Stimulated activated naive CD8-positive, alpha-beta T cell treated with anti-CD3 and anti-CD28 coated beads, Interleukin-15, Interleukin-2, amounts not matched to agents 100 ng/mL and 50 ng/mL, for 24 hours (primary cell): ENCODE results near the gene SOS1.
A peak's percentile ranks its signal among the peaks of the same experiment; 100 is the strongest.
"Not testable (repeated sequence)": the region's sequence is repeated elsewhere in the genome, so short reads cannot be mapped to it uniquely, and the experiment has no call there.

Experiments
- H3K27ac Mint-ChIP-seq: one replicate; pipeline ENCODE4 v1.8.0; 2021; ENCODE audit warnings: mild to moderate bottlenecking, mixed read lengths
- H3K27me3 Mint-ChIP-seq: one replicate; pipeline ENCODE4 v1.8.0; 2021; ENCODE audit warnings: mixed read lengths
- H3K36me3 Mint-ChIP-seq: one replicate; pipeline ENCODE4 v1.8.0; 2021; ENCODE audit warnings: low read depth, mixed read lengths
- H3K4me1 Mint-ChIP-seq: one replicate; pipeline ENCODE4 v1.8.0; 2021; ENCODE audit warnings: low read depth, mixed read lengths
- H3K4me3 Mint-ChIP-seq: one replicate; pipeline ENCODE4 v1.8.0; 2021; ENCODE audit warnings: mild to moderate bottlenecking, mixed read lengths
- H3K9me3 Mint-ChIP-seq: one replicate; pipeline ENCODE4 v1.8.0; 2021; ENCODE audit warnings: mixed read lengths

Gene SOS1

DNA sequence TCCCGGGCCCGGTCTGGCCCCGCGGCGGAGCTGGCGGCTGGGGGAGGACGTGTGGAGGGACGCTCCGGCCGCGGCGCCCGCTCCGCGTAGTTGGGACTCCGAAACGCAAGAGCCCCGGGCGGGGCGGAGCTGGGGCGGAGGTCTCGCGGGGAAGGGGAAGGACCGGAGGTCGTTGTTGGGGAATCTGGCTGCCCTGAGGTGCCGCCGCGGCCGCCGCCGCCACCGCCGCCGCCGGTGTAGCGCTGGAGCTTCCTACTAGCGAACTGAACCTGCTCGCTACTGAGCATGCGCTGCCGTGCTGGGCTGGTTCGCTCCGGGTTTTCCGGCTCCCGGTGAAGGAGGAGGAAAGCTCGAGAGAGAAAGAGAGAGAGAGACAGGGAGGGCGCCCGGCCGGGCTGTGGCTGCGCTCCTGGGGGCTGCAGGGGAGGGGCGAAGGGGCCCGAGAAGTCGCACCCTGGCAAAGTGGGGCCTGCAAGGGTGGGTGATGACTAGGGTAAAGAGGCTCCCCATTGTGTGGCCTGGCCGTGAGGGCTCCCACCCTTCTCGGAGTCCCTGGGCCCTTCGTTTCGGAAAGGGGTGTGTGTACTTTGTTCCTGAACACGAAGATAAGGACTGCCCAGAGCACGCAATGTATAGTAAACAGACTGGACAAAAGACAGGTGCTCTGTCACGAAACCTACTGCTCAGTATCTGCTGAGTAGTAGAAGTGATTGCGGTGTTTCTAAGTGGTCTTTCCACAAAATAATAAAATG lies at the start of gene SOS1:
TSS of gene SOS1 (minus strand) at position 281 of the 752 bp plus-strand sequence. CDS start 629 bp downstream, outside the sequence.
- no peaks in the 10 kb centered on the region for H3K27me3 Mint-ChIP-seq
- H3K4me3 Mint-ChIP-seq: peak within 1 kb of the TSS; percentile 89
- peak within 1 kb of the TSS; percentile 84 for H3K27ac Mint-ChIP-seq
- peaks cover 66% of the 10 kb centered on the region for H3K4me1 Mint-ChIP-seq
- peaks cover 25% of the 10 kb centered on the region for H3K36me3 Mint-ChIP-seq
- H3K9me3 Mint-ChIP-seq: peaks cover 2% of the 10 kb centered on the region

DNA sequence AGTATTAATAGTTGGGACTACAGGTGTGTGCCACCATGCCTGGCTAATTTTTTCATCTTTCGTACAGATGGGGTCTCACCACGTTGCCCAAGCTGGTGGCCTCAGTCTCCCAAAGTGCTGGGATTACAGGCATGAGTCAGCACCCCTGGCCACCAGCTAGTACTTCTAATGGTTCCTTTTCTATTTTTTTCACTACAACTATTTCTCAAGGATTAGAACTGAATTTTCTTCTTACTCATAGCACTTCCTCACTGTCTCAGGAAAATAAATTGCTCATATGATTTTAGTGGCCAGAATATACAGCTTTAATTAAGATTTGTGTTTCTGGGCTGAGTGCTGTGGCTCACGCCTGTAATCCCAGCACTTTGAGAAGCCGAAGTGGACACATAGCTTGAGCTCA lies 43.2 kb upstream of the SOS1 start:
- Mint-ChIP-seq H3K4me1 (peaks cover 9% of the 10 kb centered on the region), H3K36me3 (no peaks in the 10 kb centered on the region), H3K9me3 (peaks cover 3% of the 10 kb centered on the region), H3K27me3 (peaks cover 10% of the 10 kb centered on the region), H3K4me3 (no peak overlapping the region), H3K27ac (peak overlapping the region; percentile 7)

DNA sequence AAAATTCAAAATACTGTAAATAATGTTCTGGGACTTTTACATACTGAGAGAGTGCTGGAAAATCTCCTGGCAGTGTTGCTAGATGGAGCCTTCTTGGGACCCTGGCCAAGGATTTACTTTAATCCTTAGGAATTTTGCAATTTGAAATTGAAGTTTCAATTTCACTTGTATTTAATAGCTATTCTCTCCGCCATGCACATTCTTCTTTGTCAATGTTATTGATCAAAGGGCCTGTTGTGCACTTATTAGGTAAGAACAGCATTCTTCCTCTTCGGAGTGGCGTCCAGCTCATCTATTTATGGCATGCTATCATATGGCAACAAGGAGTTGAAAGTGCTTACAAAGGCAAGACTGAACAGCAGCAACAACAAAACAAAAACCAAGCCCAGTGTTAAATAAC lies 40.1 kb upstream of the SOS1 start:
- H3K4me1 Mint-ChIP-seq: no peaks in the 10 kb centered on the region

DNA sequence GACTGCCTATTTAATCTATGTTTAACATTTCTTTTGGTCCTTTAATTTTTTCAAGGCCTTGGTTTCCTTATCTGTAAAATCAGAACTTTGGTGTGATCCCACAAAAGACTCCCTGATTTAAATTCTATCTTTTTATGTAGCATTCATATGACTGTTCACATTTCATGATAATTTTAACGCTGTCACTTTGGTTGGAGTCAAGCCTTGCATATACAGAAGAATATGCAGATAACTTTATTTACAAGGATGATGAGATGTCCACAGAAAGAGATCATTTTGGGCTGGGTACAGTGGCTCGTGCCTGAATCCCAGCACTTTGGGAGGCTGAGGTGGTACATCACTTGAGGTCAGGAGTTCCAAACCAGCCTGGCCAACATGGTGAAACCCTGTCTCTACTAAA lies 38.4 kb upstream of the SOS1 start:
- Mint-ChIP-seq H3K36me3 (no peaks in the 10 kb centered on the region), H3K27ac (no peak overlapping the region), H3K4me1 (no peaks in the 10 kb centered on the region), H3K27me3 (peaks cover 3% of the 10 kb centered on the region), H3K4me3 (no peak overlapping the region), H3K9me3 (peaks cover 3% of the 10 kb centered on the region)

More for the DNA sequence above, 40.1 kb upstream of the SOS1 start:
- Mint-ChIP-seq H3K9me3 (peaks cover 3% of the 10 kb centered on the region), H3K27me3 (peaks cover 10% of the 10 kb centered on the region), H3K27ac (no peak overlapping the region), H3K4me3 (no peak overlapping the region), H3K36me3 (no peaks in the 10 kb centered on the region)

DNA sequence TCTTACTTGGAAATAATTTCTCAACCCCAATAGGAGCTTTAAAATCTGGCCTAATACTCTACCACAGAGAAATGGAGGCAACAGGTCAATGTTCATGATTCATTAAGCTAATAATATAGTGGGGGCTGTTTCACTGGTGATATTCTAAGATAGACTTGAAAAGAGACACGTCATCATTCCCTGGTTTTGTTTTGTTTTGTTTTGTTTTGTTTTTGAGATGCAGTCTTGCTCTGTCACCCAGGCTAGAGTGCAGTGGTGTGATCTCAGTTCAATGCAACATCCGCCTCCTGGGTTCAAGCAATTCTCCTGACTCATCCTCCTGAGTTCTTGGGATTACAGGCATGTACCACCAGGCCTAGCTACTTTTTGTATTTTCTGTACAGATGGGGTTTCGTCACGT lies 37.5 kb upstream of the SOS1 start:
- no peak overlapping the region for H3K4me3 Mint-ChIP-seq
- peaks cover 2% of the 10 kb centered on the region for H3K9me3 Mint-ChIP-seq

DNA sequence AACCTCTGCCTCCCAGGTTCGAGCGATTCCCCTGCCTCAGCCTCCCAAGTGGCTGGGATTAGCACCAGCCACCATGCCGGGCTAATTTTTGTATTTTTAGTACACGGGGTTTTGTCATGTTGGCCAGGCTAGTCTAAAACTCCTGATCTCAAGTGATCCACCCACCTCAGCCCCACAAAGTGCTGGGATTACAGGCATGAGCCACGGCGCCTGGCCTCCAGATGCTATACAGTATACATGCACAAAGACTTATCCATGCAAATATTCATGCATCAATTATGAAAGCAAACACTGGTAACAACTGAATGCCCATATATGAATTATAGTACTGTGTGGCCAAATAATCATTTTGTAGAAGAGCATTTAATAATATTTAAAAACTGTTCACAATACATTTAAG lies 36.0 kb upstream of the SOS1 start:
- no peaks in the 10 kb centered on the region for H3K4me1 Mint-ChIP-seq
- H3K4me3 Mint-ChIP-seq: no peak overlapping the region
- no peaks in the 10 kb centered on the region for H3K9me3 Mint-ChIP-seq
- no peak overlapping the region for H3K27ac Mint-ChIP-seq
- H3K36me3 Mint-ChIP-seq: no peaks in the 10 kb centered on the region
- H3K27me3 Mint-ChIP-seq: no peaks in the 10 kb centered on the region

More for the DNA sequence above, 37.5 kb upstream of the SOS1 start:
- Mint-ChIP-seq H3K27me3 (peaks cover 2% of the 10 kb centered on the region), H3K36me3 (no peaks in the 10 kb centered on the region), H3K27ac (no peak overlapping the region), H3K4me1 (no peaks in the 10 kb centered on the region)

DNA sequence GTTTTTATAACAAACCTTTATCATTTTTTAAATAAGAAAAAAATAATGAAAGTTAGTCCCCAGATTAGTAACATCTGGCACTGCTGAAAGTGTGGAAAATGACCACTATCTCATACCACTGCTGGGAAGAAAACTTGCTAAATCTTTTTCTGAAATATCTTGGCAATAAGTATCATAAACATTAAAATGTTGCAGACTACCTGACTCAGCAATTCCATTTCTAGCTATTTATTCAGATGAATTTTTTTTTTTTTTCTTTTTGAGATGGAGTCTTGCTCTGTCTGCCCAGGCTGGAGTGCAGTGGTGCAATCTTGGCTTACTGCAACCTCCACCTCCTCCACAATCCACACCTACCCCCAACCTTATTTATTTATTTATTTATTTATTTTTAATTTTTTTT lies 35.3 kb upstream of the SOS1 start:
- no peaks in the 10 kb centered on the region for H3K4me1 Mint-ChIP-seq
- no peak overlapping the region for H3K4me3 Mint-ChIP-seq
- no peaks in the 10 kb centered on the region for H3K36me3 Mint-ChIP-seq
- H3K27me3 Mint-ChIP-seq: no peaks in the 10 kb centered on the region
- H3K27ac Mint-ChIP-seq: no peak overlapping the region
- H3K9me3 Mint-ChIP-seq: no peaks in the 10 kb centered on the region

DNA sequence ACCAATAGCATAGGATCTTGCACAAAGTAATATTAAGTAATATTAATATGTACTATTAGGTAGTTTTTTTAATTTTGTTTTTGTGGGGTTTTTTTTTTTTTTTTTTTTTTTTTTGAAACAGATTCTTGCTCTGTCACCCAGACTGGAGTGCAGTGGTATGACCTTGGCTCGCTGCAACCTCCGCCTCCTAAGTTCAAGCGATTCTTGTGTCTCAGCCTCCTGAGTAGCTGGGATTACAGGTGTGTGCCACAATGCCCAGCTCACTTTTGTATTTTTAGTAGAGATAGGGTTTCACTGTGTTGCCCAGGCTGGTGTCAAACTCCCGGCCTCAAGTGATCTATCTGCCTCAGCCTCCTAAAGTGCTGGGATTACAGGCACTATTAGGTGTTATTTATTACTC lies 34.7 kb upstream of the SOS1 start:
- not testable (repeated sequence) for H3K27me3 Mint-ChIP-seq, H3K36me3 Mint-ChIP-seq, H3K27ac Mint-ChIP-seq, H3K9me3 Mint-ChIP-seq, H3K4me3 Mint-ChIP-seq, H3K4me1 Mint-ChIP-seq

DNA sequence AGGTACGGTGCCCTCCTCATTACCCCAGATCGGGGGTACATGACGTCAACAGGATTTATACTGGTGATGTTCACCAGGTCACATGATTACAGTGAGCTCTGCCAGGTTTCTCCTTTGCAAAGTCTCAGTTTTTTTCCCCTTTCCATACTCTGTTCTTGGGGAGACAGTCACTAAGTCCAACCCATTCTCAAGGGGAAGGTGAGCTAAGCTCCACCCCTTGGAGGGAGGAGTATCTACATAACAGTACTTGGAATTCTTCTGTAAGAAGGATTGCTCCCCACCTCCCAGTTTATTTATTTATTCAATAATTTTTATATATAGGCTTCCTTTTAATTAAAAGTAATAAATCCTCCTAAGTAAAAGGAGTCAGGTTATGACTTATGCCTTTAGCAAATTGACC lies 34.1 kb upstream of the SOS1 start:
- H3K36me3 Mint-ChIP-seq: no peaks in the 10 kb centered on the region
- no peaks in the 10 kb centered on the region for H3K9me3 Mint-ChIP-seq
- no peaks in the 10 kb centered on the region for H3K27me3 Mint-ChIP-seq
- no peak overlapping the region for H3K4me3 Mint-ChIP-seq
- no peak overlapping the region for H3K27ac Mint-ChIP-seq
- H3K4me1 Mint-ChIP-seq: no peaks in the 10 kb centered on the region

DNA sequence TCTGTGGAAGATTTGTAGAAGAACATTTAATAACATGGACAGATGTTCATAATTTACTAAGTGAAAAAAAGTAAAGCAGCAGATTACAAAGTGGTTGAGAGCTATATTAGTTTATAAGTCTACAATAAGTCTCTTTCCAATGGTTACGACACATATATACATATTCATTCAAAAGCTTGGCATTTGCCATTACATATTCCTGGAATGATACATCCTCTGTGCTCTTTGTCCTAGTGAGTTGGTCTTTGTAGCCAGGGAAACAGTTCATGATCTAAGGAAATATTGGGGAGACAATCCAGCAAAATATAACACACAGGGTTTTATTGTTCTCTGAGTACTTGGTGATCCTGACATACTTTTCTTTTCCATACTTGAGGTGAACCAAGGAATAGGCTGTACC lies 32.5 kb upstream of the SOS1 start:
- Mint-ChIP-seq H3K4me1 (no peaks in the 10 kb centered on the region), H3K27ac (no peak overlapping the region), H3K9me3 (no peaks in the 10 kb centered on the region), H3K36me3 (no peaks in the 10 kb centered on the region), H3K27me3 (no peaks in the 10 kb centered on the region), H3K4me3 (no peak overlapping the region)

DNA sequence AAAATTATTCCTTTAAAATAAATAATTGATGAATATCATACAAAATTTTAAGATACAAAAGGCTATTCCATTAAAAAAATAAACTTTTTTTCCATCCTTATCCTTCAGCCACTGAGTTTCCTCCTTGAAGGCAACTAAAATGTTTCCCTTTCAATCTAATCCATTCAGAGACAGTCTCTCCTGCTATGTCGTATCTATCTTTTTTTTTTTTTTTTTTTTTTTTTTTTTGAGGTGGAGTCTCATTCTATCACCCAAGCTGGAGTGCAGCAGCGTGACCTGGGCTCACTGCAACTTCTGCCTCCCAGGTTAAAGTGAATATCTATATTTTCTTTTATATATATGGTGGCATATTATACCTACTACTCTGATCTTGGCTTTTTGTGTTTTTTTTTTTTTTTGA lies 31.7 kb upstream of the SOS1 start:
- H3K27me3 Mint-ChIP-seq: no peaks in the 10 kb centered on the region
- no peak overlapping the region for H3K27ac Mint-ChIP-seq

DNA sequence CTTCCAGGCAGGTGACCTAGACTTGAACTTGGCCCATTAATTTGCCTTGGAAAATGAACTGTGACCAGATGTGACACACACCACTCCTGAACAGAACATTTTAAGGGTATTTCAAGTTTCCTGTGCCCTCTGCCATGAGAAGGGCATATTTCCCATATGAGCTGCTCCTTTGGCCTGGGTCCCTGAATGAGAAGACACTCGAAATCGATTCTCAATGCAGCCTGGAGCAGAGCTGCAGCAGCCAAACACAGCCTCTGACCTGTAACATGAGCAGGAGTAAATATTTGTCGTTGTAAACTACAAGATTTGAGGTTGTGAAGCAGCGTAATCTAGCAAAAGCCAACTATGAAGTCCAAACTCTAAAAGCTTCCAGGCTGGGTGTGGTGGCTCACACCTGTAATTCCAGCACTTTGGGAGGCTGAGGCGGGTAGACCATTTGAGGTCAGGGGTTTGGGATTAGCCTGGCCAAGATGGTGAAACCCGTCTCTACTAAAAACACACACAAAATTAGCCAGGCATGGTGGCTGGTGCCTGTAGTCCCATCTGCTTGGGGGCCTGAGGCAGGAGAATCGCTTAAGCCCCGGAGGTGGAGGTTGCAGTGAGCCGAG lies 30.1 kb upstream of the SOS1 start:
- H3K4me3 Mint-ChIP-seq: no peak overlapping the region
- no peaks in the 10 kb centered on the region for H3K36me3 Mint-ChIP-seq
- no peaks in the 10 kb centered on the region for H3K27me3 Mint-ChIP-seq
- no peaks in the 10 kb centered on the region for H3K4me1 Mint-ChIP-seq
- H3K9me3 Mint-ChIP-seq: no peaks in the 10 kb centered on the region
- no peak overlapping the region for H3K27ac Mint-ChIP-seq

More for the DNA sequence above, 31.7 kb upstream of the SOS1 start:
- Mint-ChIP-seq H3K4me1 (no peaks in the 10 kb centered on the region), H3K36me3 (no peaks in the 10 kb centered on the region), H3K4me3 (no peak overlapping the region), H3K9me3 (no peaks in the 10 kb centered on the region)

DNA sequence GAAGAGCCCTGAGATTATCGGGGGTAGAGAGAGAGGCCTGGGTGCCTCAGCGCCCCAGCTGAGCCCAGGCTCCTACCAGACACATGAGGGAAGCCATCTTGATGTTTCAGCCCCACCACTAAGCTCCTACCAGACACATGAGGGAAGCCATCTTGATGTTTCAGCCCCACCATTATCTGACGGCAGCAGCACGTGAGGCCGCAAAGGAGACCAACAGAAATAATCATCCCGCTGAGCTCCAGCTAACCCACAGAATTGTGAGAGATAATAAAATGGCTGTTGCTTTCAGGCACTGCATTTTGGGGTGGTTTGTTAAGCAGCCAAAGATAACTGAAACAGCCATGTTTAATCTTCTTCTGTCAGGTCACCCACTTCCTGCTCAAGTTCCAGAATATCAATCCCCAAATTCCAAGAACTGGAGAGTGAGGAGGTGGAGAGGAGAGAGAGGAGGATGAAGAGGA lies 29.3 kb upstream of the SOS1 start:
- Mint-ChIP-seq H3K4me3 (no peak overlapping the region), H3K36me3 (no peaks in the 10 kb centered on the region), H3K4me1 (no peaks in the 10 kb centered on the region), H3K27me3 (no peaks in the 10 kb centered on the region), H3K9me3 (no peaks in the 10 kb centered on the region), H3K27ac (no peak overlapping the region)

DNA sequence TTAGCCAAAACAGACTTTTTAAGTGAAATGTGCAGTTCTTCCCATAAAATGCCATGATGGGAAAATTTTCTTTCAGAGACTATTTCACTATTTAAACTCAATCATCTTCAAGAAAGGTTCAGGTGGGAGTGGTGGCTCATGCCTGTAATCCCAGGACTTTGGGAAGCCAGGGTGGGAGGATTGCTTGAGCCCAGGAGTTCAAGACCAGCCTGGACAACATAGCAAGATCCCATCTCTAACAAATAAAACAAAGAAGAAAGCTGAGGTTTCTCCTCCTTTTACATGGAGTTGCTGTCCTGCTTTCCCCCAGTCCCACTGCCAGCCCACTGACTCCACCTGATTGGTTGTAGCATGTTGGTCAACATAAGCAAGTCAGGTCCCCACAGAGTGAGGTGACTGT lies 25.8 kb upstream of the SOS1 start:
- Mint-ChIP-seq H3K4me1 (peaks cover 18% of the 10 kb centered on the region), H3K4me3 (no peak overlapping the region), H3K36me3 (no peaks in the 10 kb centered on the region), H3K9me3 (no peaks in the 10 kb centered on the region), H3K27ac (no peak overlapping the region), H3K27me3 (no peaks in the 10 kb centered on the region)

DNA sequence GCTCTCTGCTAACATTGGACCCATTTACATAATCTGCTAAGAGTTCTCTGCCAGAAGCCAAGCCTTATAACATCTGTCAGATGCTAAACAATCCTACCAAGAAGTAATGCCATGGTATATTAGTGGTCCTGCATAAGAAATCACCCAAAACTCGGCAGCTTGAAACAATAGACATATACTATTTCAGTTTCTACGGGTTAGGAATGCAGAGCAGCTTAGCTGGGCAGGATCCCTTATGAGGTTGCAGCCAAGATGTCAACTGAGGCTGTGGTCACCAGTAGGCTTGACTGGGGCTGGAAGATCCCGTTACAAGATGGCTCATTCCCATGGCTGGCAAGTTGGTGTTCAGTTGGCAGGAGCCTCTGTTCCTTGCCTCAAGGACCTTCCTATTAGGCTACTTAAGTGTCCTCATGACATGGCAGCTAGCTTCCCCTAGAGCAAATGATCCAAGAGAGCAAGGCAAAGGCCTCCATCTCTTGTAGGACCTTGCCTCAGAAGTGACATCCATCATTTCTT lies 25.1 kb upstream of the SOS1 start:
- Mint-ChIP-seq H3K36me3 (no peaks in the 10 kb centered on the region), H3K27ac (no peak overlapping the region), H3K9me3 (no peaks in the 10 kb centered on the region), H3K4me3 (no peak overlapping the region), H3K4me1 (peaks cover 24% of the 10 kb centered on the region), H3K27me3 (no peaks in the 10 kb centered on the region)
